Caco-2 (cell line): Measurements from ENCODE around the gene TNFAIP3. TPM values are rescaled to one million over a fixed set of nuclear protein-coding genes. Genes with fewer than 3 reads are reported as not detected.

Experiments
- BruUV-seq: library from RNA; stranded (reverse); fragments of 400-500 nt; replicated peaks from 2 replicates; lab custom pipeline; 2021; lab: Mats Ljungman, UMichigan
- CTCF ChIA-PET: fragments of 300-600 bp; sonication (Branson Sonifier 250); formaldehyde crosslinking; loops from one replicate; lab custom pipeline; 2022; ENCODE audit warnings: antibody characterized with exemption; lab: Charles Lee
- POLR2A ChIA-PET: fragments of 300-600 bp; sonication (Branson Sonifier 250); formaldehyde crosslinking; loops from one replicate; lab custom pipeline; 2022; ENCODE audit warnings: antibody characterized with exemption; lab: Charles Lee
- DNase-seq, 2 experiments: peaks; one replicate each; pipeline versions ENCODE4 v3.0.0 to v3.0.0-alpha.2; 2020 to 2022
- H3K27me3 ChIP-seq: replicated peaks from 2 replicates; pipeline ENCODE4 v1.6.0; 2011; ENCODE audit warnings: low read length; ENCODE audit not compliant: control insufficient read depth, insufficient read depth
- H3K36me3 ChIP-seq: 2 replicates; pipeline ENCODE4 v1.5.1; 2011; ENCODE audit warnings: low read length; ENCODE audit not compliant: control insufficient read depth, insufficient read depth
- H3K4me1 ChIP-seq: fragments of 250-450 bp; sonication (Bioruptor Pico); 2 replicates; pipeline ENCODE4 v1.5.1; 2020; ENCODE audit warnings: mild to moderate bottlenecking
- H3K4me3 ChIP-seq: 2 replicates; pipeline ENCODE4 v1.5.1; 2011; ENCODE audit warnings: low read depth, mild to moderate bottlenecking, control low read depth, low read length
- H3K9me3 ChIP-seq: fragments of 250-450 bp; sonication (Bioruptor Pico); 2 replicates; pipeline ENCODE4 v1.5.1; 2020; ENCODE audit warnings: mild to moderate bottlenecking, moderate library complexity
- H3K27ac Mint-ChIP-seq: one replicate; pipeline ENCODE4 v1.8.0; 2022; ENCODE audit warnings: mixed read lengths; ENCODE audit not compliant: unreplicated experiment
- H3K27me3 Mint-ChIP-seq: one replicate; pipeline ENCODE4 v1.8.0; 2022; ENCODE audit warnings: mixed read lengths; ENCODE audit not compliant: insufficient read depth, unreplicated experiment
- H3K36me3 Mint-ChIP-seq: one replicate; pipeline ENCODE4 v1.8.0; 2022; ENCODE audit warnings: mild to moderate bottlenecking, mixed read lengths; ENCODE audit not compliant: insufficient read depth, unreplicated experiment
- H3K4me1 Mint-ChIP-seq: one replicate; pipeline ENCODE4 v1.8.0; 2022; ENCODE audit warnings: low read depth, mixed read lengths; ENCODE audit not compliant: unreplicated experiment
- H3K4me3 Mint-ChIP-seq: one replicate; pipeline ENCODE4 v1.8.0; 2022; ENCODE audit warnings: mild to moderate bottlenecking, moderate library complexity, mixed read lengths; ENCODE audit not compliant: unreplicated experiment
- H3K9me3 Mint-ChIP-seq: one replicate; pipeline ENCODE4 v1.8.0; 2022; ENCODE audit warnings: mixed read lengths; ENCODE audit not compliant: unreplicated experiment
- CTCF ChIP-seq, 2 experiments: fragments of 200-600 bp in 1 of 2; IDR thresholded peaks; 1 replicate in 1 of 2; 2 replicates in 1 of 2; pipeline versions ENCODE4 v1.5.1 to v1.8.0; 2011 to 2022; ENCODE audit warnings: antibody characterized with exemption in 1 of 2, control low read depth in 1 of 2, inconsistent platforms in 1 of 2, low read depth in 1 of 2, low read length in 1 of 2, mild to moderate bottlenecking in 1 of 2, moderate library complexity in 1 of 2; ENCODE audit not compliant: insufficient read depth in 1 of 2, severe bottlenecking in 1 of 2, unreplicated experiment in 1 of 2
- intact Hi-C: fragments of 100-400 bp; cut with micrococcal nuclease; formaldehyde crosslinking; loops from one replicate; pipeline ENCODE4 v1.10.0; 2022; ENCODE audit not compliant: unreplicated experiment
- total RNA-seq: library from RNA; stranded (reverse); gene quantifications from 2 replicates; pipeline ENCODE4 v1.2.3, GENCODE V29; 2022

Gene TNFAIP3
- total RNA-seq, 1 experiment from 2014 or later = 45.7 TPM

- Histone ChIP-seq H3K36me3 (peaks cover 7% of the 10 kb centered on the region), H3K9me3 (no peaks in the 10 kb centered on the region), H3K4me1 (peaks cover 13% of the 10 kb centered on the region), H3K4me3 (no peak overlapping the region), H3K27me3 (no peaks in the 10 kb centered on the region)
- intact Hi-C loops = no loop called here
- ChIA-PET CTCF (no interaction called here), POLR2A (no interaction called here)
- no peaks in the 10 kb centered on the region for H3K9me3 Mint-ChIP-seq
- H3K27ac Mint-ChIP-seq = no peak overlapping the region
- H3K4me3 Mint-ChIP-seq = no peak overlapping the region
- no peaks in the 10 kb centered on the region for H3K27me3 Mint-ChIP-seq
- DNase-seq = no peak
- H3K36me3 Mint-ChIP-seq = peaks cover 87% of the 10 kb centered on the region
- no TSS peak for BruUV-seq
- TF ChIP-seq CTCF (IDR thresholded peaks at IDR 0.05; ENCODE audit: insufficient read depth in 1 of 2, low read depth in 1 of 2, low read length in 1 of 2, severe bottlenecking in 1 of 2, unreplicated experiment in 1 of 2) = no peak
- peaks cover 8% of the 10 kb centered on the region for H3K4me1 Mint-ChIP-seq
Observed at GRCh38 chr6:137878486-137879285, 11.6 kb downstream of the TNFAIP3 start.

- H3K4me3 ChIP-seq = no peak overlapping the region
- Mint-ChIP-seq H3K4me1 (peaks cover 7% of the 10 kb centered on the region), H3K4me3 (no peak overlapping the region), H3K27ac (no peak overlapping the region), H3K9me3 (no peaks in the 10 kb centered on the region), H3K27me3 (no peaks in the 10 kb centered on the region), H3K36me3 (peaks cover 87% of the 10 kb centered on the region)
- intact Hi-C loops = no loop called here
- peaks cover 5% of the 10 kb centered on the region for H3K36me3 ChIP-seq
- ChIA-PET POLR2A (no interaction called here), CTCF (no interaction called here)
- no peak for DNase-seq
- H3K4me1 ChIP-seq = peaks cover 7% of the 10 kb centered on the region; the same call in 1 of the 2 replicates
- no peaks in the 10 kb centered on the region for H3K9me3 ChIP-seq
- no TSS peak for BruUV-seq
- H3K27me3 ChIP-seq = no peaks in the 10 kb centered on the region
- no peak for TF ChIP-seq CTCF (IDR thresholded peaks at IDR 0.05; ENCODE audit: insufficient read depth in 1 of 2, low read depth in 1 of 2, low read length in 1 of 2, severe bottlenecking in 1 of 2, unreplicated experiment in 1 of 2)
Observed at GRCh38 chr6:137879299-137879698, 12.2 kb downstream of the TNFAIP3 start.

GRCh38 chr6:137879885-137880745 lies 13.1 kb downstream of the TNFAIP3 start:
- Histone ChIP-seq H3K36me3 (peaks cover 1% of the 10 kb centered on the region; the same call in 1 of the 2 replicates), H3K9me3 (no peaks in the 10 kb centered on the region), H3K4me1 (0 out of 2 replicates have a peak, but pooled peaks cover under 1% of the 10 kb centered on the region), H3K27me3 (no peaks in the 10 kb centered on the region), H3K4me3 (no peak overlapping the region)
- peaks cover under 1% of the 10 kb centered on the region for H3K4me1 Mint-ChIP-seq
- intact Hi-C loops = no loop called here
- no peak for DNase-seq
- no TSS peak for BruUV-seq
- no peak overlapping the region for H3K27ac Mint-ChIP-seq
- H3K4me3 Mint-ChIP-seq = no peak overlapping the region
- no peaks in the 10 kb centered on the region for H3K27me3 Mint-ChIP-seq
- POLR2A ChIA-PET = no interaction called here
- no peak for TF ChIP-seq CTCF (IDR thresholded peaks at IDR 0.05; ENCODE audit: insufficient read depth in 1 of 2, low read depth in 1 of 2, low read length in 1 of 2, severe bottlenecking in 1 of 2, unreplicated experiment in 1 of 2)
- peaks cover 87% of the 10 kb centered on the region for H3K36me3 Mint-ChIP-seq
- no peaks in the 10 kb centered on the region for H3K9me3 Mint-ChIP-seq
- CTCF ChIA-PET = no interaction called here
